ENCODE results near the gene SCN5A.

Gene SCN5A

DNA sequence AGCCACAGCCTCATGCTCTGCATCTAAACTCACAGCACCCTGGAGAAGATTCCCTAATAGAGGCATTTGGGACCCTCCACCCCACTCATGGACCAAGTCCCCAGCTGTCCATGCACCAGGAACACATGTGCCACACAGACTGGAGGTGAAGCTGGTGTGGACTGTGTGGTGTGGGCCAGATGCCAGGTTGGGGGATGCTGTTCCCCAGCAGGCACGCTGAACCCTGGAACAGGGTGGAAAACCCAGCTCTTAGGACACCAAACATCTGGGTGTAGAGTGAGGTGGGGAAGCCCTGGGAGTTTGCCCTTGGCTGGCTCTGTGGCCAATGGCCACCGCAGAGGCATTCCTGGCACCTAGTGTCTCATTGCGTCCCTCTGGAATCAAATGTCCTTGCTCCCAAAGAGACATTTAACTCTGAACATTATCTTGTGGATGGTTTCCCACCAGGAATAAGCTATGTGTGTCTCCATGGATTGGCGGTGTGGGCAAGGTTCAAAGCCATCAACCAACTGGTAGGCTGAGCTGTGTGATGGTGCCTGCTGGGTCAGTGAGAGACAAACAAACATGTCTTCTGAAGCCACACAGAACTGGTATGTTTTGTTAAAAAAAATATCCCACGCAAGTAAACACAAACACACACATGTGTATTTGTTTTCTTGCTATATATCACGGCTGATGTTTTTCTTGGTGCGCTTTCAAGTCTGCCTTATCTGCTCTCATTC, 88.3 kb downstream of the SCN5A start:
- no peak for DNase-seq (ENCODE audit: low spot score)

DNA sequence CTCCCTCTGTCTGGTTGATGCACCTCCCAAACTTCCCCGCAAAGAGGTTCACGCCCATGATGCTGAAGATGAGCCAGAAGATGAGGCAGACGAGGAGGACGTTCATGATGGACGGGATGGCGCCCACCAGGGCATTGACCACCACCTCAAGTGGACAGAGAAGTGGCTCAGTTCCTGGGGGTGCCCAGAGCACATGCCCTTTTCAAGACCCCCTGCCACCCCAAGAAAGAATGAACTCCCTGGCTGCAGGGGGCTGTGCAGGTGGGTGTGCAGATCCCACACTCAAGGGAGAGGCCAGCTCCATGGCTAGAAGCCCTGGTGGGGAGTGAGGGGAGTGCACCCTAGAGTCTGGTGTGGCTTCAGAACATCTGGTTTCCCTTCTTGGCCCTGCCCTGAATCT, 89.2 kb downstream of the SCN5A start:
- no peak for DNase-seq (ENCODE audit: low spot score)

DNA sequence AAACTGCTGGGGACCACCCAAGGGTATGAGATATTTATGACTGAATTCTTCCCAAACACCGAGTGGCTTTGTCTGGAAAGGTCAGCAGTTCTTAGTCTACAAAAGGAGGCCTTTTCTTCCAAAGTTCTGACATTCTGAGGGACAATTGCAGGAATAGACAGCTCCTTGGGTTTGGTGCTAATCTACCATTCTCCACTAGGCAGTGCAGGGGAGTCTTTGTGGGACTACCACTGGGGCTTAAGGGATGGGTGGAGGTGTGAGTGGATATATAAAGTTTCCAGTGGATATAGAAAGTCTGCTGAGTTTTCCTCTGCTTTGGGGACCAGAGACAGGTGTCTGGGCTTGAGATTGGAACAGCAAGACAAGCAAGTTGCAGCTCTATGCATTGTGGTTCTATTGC, 90.6 kb downstream of the SCN5A start:
- no peak for DNase-seq (ENCODE audit: low spot score)

DNA sequence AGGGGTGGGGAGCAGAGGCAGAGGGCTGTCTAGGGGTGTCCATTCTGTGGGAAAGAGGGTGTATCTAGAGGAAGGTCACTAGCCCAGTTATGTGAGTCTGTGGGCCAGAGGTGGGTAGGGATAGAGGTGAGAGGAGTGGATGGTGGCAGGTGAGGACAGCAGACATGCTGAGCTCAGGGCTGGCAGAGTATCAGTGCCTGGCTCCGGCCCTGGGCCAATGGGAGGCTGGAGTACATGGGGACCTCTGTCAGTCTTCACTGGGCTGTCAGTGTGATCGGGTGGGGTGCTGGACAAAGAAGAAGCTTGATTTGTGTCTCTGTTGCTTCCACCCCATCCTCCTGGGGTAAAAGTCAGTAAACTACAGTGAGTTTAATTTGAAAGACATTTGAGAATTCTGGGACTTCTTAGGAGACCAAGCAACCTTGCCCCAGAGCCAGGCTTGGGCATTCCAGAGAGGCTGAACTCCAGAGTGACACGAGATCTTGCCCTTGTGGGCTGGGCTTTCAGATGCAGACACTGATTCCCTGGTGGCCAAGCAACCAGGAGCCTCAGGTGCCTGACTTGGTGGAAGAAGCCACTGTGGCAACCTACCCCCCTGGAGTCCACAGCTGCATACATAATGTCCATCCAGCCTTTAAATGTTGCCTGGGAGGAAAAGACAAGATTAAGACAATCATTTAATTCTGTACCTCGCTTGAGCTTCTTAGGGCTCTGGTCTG, 92.7 kb downstream of the SCN5A start:
- no peak for DNase-seq (ENCODE audit: low spot score)

DNA sequence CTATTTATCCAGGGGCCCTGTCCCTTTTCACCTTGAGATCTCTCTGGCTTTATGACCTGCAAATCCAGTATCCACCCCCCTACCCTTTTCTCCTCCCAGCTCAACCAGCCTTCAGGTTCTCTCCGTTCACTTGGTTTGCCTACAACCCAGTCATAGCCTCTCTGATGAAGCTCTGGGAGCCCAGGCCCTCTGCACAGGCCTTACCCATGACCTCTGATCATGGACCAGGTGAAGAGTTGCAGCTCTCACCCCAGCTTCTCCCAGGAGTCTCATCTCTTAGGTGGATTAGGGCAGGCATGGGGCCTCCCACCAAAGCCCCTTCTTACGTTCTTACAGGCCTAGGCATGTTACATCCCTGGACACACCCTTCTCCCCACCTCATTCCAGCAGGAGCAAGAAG, 93.6 kb downstream of the SCN5A start:
- DNase-seq (ENCODE audit: low spot score), result no peak

DNA sequence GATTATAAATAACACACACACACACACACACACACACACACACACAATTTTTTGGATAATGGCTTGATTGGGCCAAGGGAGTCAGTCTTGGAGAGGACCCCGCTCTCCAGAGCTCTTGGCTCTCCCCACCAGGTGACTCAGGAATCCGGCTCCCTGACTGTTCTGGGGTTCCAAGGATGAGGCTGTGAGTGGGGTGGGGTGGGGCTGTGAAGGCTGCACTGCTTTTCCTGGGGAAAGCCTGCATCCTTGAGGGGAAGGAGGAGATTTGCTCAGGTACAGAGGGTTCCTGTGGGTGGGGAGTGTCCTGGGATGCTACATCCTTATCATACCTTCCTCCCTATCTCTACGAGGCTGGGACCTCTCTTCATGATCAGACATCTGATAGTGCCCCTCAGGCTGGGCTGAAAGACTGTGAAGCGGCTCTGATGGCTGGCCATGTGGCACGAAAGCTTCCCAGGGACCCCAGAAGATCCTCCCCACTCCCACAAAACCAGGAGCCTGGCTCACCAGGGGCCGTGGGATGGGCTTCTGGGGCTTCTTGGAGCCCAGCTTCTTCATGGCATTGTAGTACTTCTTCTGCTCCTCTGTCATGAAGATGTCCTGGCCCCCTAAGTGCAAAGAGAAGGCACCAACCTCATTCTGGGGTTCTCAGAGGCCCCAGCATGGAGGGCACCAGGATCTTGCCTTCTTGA, 94.2 kb downstream of the SCN5A start:
- DNase-seq (ENCODE audit: low spot score), result no peak

DNA sequence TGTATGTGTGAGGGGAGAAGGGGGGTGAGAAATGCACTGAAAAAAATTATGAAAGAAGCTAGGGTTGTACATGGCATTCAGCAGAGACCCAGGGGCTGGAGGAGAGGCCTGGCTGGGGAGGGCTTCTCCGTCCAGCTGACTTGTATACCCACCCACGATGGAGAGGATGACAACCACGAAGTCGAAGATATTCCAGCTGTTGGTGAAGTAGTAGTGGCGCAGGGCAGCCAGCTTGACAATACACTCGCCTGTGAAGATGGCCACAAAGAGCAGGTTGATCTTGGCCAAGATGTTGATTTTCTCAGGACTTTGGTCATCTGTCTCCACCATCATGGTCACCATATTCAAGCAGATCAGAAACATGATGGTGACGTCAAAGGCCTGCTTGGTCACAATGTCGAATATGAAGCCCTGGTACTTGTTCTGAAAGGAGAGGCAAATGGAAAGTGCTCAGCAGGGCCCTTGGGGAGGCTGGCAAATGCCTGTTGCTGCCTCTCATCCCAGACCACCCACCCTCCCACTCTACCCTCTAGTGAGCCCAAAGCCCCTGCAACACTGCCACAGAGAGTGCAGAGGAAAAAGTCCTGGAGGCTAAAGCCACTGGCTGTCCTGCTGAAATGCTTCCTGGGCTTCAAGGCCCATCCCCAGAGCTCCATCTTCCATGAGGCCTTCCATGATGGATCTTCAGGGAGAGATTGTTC, 95.2 kb downstream of the SCN5A start:
- no peak for DNase-seq (ENCODE audit: low spot score)

DNA sequence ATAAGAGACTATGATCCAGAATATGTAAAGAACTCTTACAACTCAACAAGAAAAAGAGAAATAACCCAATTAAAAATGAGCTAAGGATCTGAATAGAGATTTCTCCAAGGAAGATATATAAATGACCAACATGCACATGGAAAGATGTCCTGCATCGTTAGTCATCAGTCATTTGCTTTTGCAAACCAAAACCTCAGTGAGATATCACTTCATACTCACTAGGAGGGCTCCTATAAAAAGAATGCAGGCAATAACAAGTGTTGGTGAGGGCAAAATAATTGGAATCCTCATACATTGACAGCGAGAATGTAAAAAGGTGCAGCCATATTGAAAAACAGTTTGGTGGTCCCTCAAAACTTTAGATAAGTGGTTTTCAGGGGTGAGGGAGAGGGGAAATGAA, 96.4 kb downstream of the SCN5A start:
- DNase-seq (ENCODE audit: low spot score), result no peak

DNA sequence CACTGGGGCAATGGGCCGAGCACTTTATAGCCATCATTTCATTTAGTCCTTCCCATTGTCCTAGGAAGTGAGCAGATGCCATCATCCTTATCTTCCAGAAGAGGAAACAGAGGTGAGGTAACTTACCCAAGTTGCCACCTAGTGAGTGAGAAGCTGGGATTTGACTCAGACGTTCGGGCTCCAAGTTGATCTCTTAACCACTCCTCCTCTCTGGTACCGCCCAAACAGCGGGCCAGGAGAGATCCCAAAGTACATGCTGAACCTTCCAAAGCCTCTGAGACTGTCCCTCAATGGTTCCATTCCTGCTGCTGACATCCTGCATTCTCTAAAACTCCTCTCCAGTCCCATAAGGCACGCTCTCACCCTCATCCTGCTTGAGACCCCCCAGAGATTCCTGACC, 97.1 kb downstream of the SCN5A start:
- DNase-seq (ENCODE audit: low spot score), result no peak

DNA sequence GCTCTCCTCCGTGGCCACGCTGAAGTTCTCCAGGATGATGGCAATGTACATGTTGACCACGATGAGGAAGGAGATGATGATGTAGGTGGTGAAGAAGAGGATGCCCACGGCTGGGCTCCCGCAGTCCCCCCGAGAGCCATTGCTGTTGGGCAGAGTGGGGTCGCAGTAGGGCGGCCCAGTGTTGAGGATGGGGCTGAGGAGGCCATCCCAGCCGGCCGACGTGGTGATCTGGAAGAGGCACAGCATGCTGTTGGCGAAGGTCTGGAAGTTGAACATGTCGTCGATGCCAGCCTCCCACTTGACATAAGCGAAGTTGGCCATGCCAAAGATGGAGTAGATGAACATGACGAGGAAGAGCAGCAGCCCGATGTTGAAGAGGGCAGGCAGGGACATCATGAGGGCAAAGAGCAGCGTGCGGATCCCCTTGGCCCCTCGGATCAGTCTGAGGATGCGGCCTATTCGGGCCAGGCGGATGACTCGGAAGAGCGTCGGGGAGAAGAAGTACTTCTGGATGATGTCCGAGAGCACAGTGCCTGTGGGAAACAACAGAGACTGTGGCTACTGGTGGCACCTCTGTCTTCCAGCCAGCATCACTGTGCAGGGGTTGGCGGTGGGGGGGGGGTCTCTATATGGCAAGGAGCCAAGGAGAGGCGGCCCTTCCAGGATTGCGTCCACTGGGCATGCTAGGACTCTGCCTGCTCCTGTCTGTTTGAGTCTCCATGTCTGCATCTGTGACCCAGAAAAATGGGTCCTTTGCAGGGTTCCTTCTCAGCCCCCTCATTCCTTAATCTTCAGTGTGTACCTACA, 98.3 kb downstream of the SCN5A start:
- DNase-seq (ENCODE audit: low spot score), result no peak

DNA sequence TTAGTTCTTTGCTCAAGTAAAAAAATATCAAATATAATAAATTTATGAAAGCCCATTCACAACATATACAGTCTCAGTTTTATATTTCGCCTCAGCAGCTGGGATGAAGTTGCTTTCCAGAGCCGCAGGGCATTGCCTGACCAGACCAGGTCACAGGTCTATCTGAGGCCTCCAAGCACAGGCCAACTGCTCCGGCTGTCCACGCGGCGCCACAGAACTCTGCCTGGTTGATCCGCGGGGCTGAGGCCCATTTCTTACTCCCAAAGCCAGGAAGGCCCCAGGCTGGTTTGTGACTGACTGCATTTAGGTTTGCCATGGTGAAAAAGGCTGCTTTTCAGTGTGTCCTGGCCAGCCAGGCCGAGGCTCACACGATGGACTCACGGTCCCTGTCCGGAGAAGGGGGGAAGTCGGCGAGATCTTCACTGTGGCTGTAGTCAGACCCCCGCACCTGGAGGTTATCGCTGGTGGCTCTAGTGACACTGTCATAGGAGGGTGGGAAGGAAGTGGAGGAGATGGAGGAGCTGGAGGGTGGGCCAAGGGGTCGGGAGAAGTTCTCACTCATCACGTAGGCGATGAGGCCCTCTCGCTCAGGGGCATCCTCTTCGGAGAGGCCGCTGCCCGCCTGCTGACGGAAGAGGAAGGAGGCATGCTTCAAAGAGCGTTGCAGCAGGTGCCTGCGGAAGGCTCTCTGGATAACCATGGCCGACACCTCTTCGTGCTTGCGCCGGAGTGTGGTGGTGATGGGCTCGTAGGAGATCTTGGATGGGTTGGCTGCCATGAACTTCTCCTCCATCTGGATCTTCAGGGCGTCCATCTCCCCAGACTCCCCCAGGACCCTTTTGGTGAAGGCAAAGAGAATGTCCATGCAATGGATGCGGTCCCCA, 99.3 kb downstream of the SCN5A start:
- no peak for DNase-seq (ENCODE audit: low spot score)

DNA sequence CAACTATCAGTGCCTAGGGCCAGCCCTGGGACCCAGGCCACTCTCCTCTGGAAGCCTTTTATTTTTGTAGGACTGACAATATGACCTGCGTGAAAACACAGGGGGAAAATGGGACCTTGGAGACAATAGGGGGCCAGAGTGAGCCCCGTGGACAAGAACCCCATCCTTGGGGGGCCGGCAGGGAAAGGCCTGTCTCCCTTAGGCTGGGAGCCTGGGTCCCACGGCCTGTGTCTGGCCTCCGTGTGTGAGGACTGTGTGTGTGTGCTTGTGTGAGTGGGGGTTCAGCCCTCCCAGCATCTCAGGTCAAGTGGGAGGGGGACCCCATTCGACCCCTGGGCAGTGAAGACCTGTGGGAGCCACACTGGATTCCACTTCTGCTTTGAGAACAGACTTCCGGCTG, 100.0 kb downstream of the SCN5A start:
- no peak for DNase-seq (ENCODE audit: low spot score)

DNA sequence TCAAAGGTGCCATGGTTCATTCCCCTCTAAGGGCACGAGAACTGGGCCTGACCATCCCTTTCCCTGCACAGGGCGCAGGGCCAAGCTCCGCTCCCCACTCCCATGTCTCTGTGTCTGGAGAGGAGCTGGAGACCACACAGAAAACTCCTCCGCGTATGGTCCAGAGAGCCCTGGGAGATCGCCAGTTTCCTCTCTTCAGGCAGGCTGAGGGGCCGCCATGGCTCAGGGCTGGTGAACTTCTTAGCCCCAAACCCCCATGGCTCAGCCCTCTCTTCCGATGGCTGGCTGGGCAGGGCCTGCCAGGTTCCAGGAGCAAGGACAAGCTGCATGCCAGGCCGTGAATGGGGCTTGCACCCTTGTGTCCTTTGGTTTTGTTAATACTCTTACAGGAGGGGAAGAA, 100.4 kb downstream of the SCN5A start:
- no peak for DNase-seq (ENCODE audit: low spot score)

DNA sequence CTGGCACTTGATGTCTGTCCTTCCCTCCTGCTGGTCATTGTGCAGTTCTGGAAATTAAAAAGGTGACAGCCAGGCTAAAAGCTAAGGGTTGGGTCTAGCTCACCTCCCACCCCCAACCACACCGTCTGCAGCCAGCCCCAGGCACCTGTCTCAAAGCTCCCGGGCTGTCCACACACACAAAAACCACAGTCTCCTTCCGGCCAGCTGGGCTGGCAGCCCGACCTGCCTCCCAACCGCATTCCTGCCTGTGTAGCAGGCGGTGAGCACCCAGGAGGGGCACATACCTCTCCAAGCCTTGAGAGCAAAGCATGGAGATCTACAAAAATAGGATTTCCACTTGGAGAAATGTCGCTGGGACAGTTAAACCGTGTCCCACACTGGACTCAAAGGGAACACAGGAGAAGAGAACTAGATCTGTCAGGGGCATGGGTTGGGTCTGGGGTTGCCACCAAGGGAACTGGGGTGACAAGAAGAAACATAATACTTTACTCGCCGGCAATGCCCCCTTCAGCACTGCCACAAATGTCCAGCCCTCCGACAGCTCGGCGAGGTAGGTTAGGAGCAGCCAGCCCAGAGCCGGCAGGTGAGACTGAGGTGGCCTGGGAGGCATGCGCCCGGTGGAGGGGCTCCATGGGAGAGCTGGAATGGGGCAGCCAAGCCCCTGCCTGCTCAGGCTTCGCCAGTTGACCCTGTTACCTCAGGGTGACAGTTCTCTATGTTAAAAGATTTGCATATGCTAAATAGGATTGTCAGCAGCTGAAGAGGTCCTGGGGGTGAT, 101.1 kb downstream of the SCN5A start:
- DNase-seq (ENCODE audit: low spot score), result peak; percentile 76

DNA sequence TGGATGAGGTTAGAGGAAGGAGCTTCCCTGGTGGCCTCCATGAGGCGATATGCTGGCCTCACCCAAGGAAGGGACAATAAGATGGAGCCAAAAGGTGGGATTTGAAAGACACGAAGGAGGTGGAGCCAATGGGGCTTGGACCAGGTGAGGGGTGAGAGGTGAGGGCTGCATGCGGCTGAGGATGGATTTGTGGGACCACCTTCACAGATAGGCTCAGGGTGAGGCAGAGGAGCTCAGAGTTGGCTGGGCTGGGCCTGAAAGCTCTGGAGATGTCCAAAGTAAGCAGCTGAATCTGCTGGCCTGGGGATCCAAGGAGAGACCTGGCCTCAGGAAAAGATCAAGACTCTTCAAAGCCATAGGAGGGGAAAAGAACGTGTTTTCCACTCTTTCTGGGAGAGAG, 103.5 kb downstream of the SCN5A start:
- DNase-seq (ENCODE audit: low spot score), result no peak

DNA sequence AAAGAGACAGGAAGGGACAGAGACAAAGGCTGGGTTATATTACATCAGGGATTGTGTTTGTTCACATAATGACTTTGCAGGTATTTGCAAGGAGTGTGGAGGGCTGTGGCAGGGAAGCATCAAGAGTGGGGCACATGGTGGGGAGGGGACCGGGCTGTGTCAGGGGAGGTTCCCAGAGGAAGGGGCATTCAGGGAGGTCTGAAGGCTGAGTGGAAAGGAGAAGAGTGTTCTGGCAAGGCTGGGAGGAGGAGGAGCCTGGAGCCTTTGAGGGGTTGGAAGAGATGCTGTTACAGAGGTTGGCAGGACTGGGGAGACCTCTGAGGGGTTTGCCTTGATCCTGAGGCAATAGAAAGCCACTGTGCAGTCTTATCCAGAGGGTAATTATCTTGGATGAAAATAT, 103.9 kb downstream of the SCN5A start:
- DNase-seq (ENCODE audit: low spot score), result no peak

DNA sequence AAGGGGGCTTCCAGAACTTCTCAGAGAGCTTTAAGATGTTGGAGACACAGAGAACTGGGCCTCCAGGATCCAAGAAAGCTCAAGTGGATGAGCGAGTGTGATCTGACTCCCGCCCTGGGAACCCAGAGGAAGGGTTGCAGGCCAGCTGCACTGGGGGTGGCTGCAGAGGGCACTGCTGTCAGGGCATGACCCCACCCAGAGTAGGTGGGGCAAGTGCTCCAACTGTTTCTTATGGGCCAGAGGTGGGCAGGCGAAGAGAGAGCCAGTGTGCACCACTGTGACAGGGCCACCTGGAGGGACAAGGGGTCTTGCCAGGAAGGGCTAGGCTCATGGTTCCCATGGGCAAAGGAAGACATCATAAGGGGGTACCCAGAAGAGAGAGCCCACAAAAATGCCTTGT, 104.6 kb downstream of the SCN5A start:
- no peak for DNase-seq (ENCODE audit: low spot score)

DNA sequence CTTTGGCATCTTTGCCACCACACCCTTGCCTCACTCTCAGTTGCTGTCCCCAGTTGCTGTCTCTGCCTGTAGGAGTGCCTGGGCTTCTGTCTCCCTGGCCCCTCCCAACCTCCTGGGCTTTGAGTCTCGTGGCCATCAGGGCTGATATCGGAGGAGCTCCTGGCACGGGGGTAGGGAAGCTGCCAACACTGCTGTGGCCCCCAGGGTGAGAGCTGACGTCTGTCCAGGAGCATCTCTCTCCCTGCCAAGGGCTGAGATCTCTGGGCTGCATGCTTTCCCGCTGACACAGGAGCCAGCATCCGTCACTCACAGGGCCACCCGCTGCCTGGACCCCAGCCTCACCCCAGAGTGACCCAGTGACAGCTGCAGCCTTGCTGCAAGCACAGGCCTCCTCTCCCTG, 105.9 kb downstream of the SCN5A start:
- DNase-seq (ENCODE audit: low spot score), result no peak

DNA sequence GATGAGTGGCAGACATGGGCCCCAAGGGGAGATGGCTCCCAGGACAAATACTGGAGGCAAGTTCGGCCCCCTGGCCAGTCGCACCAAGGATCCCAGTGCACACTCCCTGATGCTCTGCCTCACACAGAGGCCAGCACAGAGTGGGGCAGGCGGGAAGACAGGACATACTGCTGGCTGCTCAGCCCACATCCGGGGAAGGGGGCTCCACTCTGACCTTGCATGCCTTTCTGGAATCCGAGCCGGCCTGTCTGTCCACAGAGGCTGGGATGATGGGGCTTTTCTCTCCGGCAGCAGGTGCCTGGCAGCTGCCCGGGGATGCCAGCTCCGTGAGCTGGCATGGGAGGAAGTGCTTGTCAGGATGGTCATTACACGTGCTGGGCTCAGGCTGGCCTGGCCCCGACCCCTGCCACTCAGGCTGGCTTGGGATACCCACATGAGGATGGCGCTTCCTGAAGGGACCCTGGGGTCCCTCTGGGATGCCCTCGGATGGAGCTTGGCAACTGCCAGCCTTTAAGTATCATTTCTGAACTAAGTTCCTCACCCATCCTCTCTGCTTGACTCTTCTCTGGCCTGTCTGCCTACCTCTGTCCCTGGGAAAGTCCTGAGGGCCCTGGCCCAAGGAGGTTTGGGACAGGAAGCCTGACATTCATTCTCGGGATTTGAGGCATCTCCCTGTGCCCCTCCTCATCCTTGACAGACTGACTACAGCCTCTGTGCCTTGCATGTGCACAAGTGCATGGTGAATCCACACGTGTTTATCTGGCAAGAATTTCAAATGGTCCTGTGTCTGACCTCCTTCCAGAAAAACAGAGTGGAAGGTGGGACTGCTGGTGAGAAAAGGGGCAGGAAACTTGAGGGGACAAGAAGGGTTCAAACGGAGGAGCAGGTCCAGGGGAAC, 106.8 kb downstream of the SCN5A start:
- DNase-seq (ENCODE audit: low spot score), result peak; percentile 16

Data from SW480 (cell line).